GM18526 (cell line): ENCODE measurements around the gene CEACAM3.

Source experiments
- POLR2A ChIP-seq: IDR thresholded peaks from 3 replicates; pipeline ENCODE4 v1.6.1; 2011; ENCODE audit not compliant: insufficient read length; ENCODE audit errors: extremely low read depth

The CEACAM3 gene

DNA sequence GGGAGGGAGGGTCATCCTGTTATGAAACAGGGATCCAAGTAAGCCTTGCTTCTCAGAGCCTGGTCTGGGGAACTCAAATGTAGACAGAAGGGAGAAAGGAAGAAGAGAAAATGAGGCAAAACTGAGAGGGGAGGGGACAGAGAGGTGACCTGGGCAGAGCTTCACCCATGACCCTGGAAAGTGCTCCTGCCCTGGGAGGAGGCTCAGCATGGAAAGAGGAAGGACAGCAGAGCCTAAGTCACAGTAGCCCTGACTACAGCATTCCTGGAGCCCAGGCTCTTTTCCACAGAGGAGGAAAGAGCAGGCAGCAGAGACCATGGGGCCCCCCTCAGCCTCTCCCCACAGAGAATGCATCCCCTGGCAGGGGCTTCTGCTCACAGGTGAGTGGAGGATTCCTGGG, at the start of gene CEACAM3:
Gene CEACAM3 (plus strand): TSS at position 226 of the 400 bp plus-strand sequence. CDS start 91 bp downstream, at position 317.
- TF ChIP-seq POLR2A, result no peak

DNA sequence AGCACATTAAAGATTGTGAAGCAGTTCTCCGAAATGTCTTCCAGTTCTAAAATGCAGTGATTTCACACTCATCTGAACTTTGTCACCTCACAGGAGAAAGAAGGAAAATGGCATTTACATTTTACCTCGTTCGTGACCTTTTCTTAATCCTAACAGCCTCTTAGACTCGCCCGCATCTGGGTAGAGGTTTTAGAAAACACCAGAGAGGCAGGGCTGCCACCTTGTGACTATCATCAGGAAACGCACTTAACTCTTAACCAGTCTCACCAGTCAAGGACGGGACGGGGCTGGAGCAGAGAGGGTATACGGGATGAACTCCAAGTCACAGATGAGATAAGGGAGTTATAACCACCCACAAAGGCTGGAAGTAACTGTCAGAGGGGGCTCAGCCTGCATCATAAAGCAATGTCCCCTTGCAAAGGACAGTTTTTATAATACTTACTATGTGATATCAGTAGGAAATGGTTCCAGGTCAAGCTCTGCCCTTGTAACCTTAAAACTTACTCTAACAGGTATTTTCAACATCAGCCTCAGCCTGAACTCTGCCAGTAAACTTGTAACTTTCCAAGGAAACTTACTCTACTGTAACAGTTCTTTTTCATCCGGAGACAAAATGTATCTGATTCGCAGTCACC, 49.7 kb upstream of the CEACAM3 start:
- TF ChIP-seq POLR2A, result no peak

DNA sequence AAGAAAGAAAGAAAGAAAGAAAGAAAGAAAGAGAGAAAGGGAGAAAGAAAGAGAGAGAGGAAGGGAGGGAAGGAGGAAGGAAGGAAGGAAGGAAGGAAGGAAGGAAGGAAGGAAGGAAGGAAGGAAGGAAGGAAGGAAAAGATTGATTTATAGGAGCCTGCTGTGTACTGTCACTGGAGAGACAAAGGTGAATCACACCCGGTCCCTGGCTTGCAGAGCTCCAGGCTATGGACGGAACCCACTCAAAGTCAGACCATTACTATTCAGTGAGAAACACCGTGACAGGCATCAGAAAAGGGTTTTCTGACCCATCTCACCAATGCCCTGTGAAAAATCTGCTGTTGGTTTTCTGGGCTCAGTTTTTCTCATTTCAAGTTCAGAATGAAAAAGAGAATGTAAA, 48.4 kb upstream of the CEACAM3 start:
- no peak for TF ChIP-seq POLR2A

DNA sequence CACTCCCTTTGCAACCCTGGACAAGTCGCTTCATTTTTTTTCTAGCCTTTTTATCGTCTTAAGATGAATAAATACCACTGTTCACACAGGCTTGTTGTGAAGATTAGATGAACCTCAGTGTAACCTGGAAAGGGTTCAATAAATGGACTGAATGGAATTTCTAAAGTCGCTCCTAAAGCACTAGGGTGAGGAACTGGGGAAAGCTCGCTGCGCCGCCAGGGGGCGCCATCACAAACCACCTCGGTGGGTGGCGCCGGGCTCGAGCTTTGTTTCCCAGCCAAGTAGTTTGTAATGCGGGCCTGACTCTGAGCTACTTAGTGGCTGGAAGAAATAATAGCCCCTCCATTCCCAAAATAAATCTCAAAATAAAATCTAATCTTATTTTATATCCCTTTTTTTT, 43.2 kb upstream of the CEACAM3 start:
- TF ChIP-seq POLR2A, result no peak

DNA sequence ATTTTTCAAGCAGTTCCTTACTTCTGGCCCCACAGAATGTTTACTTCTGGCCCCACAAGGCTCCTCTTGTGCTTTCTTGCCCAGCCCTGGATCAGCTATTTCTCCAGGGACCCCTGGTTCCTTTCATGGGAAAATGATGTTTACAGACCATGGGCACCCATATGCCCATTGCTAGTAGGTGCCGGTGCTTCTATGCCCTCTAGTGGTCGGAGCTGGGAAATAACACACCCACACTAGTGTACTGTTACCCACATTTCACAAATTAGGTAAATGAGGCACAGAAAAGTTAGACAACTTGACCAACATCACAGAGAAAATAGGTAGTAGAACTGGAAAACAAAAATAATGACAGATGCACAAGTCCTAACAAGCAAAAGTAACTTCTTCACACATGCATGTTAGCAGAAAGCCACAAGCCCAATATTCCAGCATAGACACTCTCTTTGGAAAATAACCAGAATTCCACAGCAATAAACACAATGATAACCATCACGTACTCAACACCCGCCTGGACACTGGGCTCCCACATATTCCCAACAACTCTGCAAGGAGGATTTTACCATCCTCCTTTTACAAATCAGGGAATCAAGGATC, 42.4 kb upstream of the CEACAM3 start:
- TF ChIP-seq POLR2A, result no peak

DNA sequence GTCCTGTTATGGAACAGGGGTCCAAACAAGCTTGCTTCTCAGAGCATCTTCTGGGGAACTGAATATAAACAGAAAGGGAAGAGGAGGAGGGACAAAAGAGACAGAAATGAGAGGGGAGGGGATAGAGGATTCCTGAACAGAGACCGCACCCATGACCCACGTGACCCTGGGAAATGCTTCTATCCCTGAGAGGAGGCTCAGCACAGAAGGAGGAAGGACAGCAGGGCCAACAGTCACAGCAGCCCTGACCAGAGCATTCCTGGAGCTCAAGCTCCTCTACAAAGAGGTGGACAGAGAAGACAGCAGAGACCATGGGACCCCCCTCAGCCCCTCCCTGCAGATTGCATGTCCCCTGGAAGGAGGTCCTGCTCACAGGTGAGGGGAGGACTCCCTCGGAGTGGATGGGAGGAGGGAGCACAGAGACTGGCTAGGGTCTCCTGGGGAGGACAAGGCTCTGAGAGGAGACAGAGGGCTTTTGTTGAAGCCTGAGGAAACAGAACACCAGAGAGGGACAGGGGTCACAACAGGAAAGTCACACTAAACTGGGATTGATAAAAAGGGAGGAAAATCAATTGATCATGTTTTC, 41.0 kb upstream of the CEACAM3 start, which contains the start of gene CEACAM6:
Gene CEACAM6 (plus strand): TSS at position 203 of the 586 bp plus-strand sequence. CDS start 109 bp downstream, at position 312.
- no peak for TF ChIP-seq POLR2A

DNA sequence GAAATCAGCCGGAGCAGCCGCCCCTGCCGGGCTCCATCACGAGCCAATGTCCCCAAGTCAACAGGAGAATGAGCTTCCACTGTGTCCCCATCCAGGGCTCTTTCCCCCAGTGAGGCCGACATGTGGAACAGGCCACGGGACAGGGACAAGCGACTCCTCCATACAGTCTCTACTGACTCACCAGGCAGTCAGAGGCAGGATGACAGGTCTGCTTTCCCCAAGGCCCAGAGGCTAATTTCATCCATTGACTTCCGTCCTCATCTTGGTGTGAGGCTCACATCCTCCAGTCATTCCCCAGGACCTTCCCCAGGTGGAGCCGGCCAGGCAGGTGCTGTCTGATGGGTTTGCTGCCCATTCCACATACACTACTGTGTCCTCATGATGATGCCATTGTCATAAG, 37.5 kb upstream of the CEACAM3 start:
- TF ChIP-seq POLR2A, result no peak

DNA sequence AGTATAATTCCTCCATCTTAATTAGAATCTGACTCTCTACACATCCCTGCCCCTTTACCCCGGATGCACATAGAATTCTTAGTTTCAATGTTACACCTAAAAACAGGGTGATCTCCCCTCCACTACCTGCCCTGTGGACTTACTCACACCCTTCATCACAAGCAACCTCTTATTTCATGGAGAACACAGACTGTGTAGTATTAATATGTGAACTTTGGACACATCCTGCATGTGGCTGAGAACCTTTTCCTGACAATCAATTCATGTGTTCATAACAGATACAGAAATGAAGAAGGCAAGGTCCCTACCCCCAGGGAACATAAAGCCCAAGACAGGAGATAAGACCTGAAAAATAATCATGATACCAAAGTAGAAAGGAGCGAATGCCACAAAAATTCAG, 29.3 kb upstream of the CEACAM3 start:
- TF ChIP-seq POLR2A, result no peak

DNA sequence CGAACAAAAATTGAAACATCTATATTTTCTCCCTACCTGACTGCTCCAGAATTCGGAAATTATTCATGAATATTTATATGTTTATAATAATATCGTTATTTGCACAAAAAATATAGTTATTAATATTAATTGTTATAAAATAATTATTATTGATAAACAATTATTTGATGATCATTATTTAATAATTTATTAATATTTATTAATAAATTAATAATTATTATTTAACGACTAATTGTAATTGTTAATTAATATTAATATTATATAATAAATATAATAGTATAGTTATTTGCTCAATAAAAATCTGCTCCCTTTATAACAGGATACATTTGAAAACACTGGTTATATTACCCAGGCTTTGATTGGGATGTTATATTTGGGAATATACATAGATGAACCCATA, 26.8 kb upstream of the CEACAM3 start:
- no peak for TF ChIP-seq POLR2A

DNA sequence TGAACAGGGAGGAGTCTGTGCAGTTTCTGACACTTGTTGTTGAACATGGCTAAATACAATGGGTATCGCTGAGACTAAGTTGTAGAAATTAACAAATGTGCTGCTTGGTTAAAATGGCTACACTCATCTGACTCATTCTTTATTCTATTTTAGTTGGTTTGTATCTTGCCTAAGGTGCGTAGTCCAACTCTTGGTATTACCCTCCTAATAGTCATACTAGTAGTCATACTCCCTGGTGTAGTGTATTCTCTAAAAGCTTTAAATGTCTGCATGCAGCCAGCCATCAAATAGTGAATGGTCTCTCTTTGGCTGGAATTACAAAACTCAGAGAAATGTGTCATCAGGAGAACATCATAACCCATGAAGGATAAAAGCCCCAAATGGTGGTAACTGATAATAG, 25.0 kb upstream of the CEACAM3 start:
- TF ChIP-seq POLR2A, result no peak

DNA sequence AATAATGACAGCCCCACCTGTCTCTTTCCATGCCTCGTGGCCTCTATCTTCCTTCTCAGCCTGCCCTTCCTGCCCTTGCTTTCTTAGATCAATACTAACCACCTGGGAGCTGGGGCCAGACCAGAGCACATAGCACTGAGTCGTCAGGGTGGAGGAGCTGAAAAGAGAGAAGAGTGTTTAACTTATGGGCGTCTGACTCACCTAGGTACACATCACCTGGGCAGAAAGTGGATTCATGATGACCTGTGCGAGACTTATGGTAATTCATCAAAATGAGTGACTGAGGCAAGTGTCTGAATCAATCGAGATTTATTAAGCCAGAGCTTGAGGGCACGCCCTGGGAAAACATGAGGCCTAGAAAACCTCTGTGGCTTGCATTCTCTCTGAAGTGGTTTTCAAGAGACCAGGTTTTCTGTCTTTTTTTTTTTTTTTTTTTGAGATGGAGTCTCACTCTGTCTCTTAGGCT, 21.8 kb upstream of the CEACAM3 start:
- no peak for TF ChIP-seq POLR2A

DNA sequence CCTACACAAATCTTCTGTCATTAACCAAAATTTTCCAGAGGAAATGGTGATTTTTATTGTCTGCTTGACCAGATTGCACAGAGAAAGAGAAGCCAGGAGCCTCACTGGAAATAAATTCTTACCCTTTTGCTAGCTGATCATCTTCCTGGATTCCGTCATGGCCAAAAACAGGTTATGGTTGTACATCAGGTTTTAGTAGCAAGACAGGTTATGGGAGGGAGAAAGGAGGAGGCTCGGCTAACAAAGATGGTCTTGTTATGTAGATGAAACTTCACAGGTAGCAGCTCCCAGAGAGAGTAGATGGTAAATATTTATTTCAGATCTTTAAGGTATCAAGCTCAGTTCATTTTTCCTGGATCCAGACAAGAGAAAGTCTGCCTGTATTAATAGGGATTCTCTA, 19.7 kb upstream of the CEACAM3 start:
- no peak for TF ChIP-seq POLR2A

DNA sequence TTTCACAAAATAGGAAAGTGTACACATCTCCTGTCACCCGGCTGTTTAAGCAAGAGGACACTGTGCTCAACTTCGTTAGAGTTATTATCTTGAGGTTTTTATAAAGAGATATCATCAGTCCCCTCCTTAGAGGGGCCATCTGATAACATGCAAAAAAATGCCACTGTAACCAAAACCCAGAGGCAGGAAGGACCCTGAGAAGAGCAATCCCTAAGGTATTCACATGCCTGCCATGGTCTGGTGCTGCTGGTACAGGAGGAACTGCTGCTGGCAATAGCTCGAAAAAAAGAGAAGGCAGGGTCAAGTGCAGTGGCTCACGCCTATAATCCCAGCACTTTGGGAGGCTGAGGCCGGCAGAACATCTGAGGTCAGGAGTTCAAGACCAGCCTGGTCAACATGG, 12.8 kb upstream of the CEACAM3 start:
- no peak for TF ChIP-seq POLR2A

DNA sequence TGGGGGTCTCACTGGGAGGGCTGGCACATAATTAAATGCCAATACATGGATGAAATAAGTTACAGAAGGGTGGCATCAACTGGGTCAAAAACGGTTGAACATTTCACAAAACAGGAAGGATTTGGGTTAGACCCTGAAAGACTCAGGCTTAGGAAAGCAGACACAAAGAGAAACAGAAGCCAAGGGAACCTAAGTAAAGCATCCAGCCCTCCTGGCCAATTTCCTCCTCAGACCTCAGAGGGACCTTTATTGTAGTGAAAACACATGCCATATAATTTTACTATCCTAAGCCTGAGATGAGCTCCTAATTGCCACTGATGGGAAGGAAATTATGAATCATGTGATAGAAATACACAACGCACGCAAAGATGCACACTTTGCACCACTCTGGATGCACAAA, 12.1 kb upstream of the CEACAM3 start:
- no peak for TF ChIP-seq POLR2A

DNA sequence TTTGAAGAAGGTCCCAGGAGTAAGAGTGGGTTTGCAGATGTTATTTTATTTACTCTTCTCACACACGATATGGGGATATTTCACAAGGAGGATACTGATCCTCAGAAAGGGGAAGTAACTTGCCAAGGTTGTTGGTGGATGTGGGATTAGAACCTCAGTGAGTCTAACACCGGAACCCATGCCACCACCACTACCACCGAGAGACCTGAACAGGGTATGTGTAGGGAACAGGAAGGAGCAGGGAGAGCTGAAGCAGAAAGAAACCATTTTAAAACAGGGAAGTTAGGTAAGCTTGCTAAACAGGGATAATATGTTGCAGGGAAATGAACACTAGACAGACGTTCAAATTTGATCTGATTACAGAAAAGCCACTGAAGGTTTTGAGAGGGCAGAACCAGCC, 11.6 kb upstream of the CEACAM3 start:
- TF ChIP-seq POLR2A, result no peak

DNA sequence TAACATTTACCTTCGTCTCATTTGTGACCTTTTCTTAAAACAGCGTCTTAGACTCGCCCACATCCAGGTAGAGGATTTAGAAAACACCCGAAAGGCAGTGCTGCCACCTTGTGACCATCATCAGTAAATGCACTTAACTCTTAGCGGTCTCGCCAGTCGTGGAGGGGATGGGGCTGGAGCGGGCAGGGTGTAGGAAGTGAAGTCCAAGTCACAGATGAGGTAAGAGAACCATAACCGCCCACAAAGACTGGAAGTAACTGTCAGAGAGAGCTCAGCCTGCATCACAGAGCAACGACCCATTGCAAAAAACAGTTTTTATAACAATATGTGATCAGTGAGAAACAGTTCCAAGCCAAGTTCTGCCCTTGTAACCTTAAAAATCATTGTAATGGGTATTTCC, 10.7 kb upstream of the CEACAM3 start:
- no peak for TF ChIP-seq POLR2A
